ENCODE data around the gene ZNF581.

GRCh38 chr19:55673465-55673864, 30.0 kb downstream of the ZNF581 start:
- TF ChIP-seq NR2F2 (IDR thresholded peaks at IDR 0.05) (no peak), MAX (IDR thresholded peaks at IDR 0.05) (no peak), FOXA1 (IDR thresholded peaks at IDR 0.05) (no peak)
- TF ChIP-seq, protein P1, sequence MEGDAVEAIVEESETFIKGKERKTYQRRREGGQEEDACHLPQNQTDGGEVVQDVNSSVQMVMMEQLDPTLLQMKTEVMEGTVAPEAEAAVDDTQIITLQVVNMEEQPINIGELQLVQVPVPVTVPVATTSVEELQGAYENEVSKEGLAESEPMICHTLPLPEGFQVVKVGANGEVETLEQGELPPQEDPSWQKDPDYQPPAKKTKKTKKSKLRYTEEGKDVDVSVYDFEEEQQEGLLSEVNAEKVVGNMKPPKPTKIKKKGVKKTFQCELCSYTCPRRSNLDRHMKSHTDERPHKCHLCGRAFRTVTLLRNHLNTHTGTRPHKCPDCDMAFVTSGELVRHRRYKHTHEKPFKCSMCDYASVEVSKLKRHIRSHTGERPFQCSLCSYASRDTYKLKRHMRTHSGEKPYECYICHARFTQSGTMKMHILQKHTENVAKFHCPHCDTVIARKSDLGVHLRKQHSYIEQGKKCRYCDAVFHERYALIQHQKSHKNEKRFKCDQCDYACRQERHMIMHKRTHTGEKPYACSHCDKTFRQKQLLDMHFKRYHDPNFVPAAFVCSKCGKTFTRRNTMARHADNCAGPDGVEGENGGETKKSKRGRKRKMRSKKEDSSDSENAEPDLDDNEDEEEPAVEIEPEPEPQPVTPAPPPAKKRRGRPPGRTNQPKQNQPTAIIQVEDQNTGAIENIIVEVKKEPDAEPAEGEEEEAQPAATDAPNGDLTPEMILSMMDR (IDR thresholded peaks at IDR 0.05; ENCODE audit: low read depth, low read length, missing input control), result no peak

Measured in liver (tissue), 3 donors.